IMR-90 (cell line): Measurements from ENCODE around the gene RGMB. TPM values are rescaled to one million over a fixed set of nuclear protein-coding genes. Genes with fewer than 3 reads are reported as not detected.

ENCODE experiments used
- ATAC-seq: fragments of 200-7000 bp; cut with Tn5 transposase; 2 replicates; pipeline ENCODE4 v1.9.1; 2020; ENCODE audit warnings: low read depth, mild to moderate bottlenecking, moderate library complexity
- BruUV-seq: library from RNA; stranded (reverse); fragments of 400-500 nt; replicated peaks from 2 replicates; lab custom pipeline; 2021; lab: Mats Ljungman, UMichigan
- CTCF ChIA-PET: fragments of 300-600 bp; formaldehyde crosslinking; extraction: SDS; loops from one replicate; lab custom pipeline; 2021; ENCODE audit warnings: antibody characterized with exemption; lab: Yijun Ruan, JAX
- POLR2A ChIA-PET: fragments of 300-600 bp; sonication (Branson Sonifier 250); formaldehyde crosslinking; loops from one replicate; lab custom pipeline; 2022; ENCODE audit warnings: antibody characterized with exemption; ENCODE audit not compliant: unreplicated experiment; lab: Charles Lee
- DNase-seq: peaks from one replicate; pipeline ENCODE4 v3.0.0; 2013
- H2AFZ ChIP-seq: replicated peaks from 2 replicates; pipeline ENCODE3; 2013; ENCODE audit warnings: low read length, mild to moderate bottlenecking; ENCODE audit not compliant: poor library complexity
- H2AK5ac ChIP-seq: 2 replicates; pipeline ENCODE4 v1.6.1; 2013; ENCODE audit warnings: low read depth, low read length, inconsistent platforms
- H2AK9ac ChIP-seq: replicated peaks from 2 replicates; pipeline ENCODE3; 2013; ENCODE audit warnings: mild to moderate bottlenecking, low read depth, low read length, moderate library complexity; ENCODE audit not compliant: poor library complexity
- H2BK120ac ChIP-seq: 2 replicates; pipeline ENCODE4 v1.6.1; 2013; ENCODE audit warnings: low read depth, low read length, inconsistent platforms
- H2BK15ac ChIP-seq: 3 replicates; pipeline ENCODE4 v1.6.1; 2013; ENCODE audit warnings: low read depth, low read length, inconsistent platforms
- H2BK20ac ChIP-seq: 2 replicates; pipeline ENCODE4 v1.6.1; 2013; ENCODE audit warnings: low read depth, mild to moderate bottlenecking, inconsistent platforms, low read length, moderate library complexity
- H2BK5ac ChIP-seq: 2 replicates; pipeline ENCODE4 v1.6.1; 2013; ENCODE audit warnings: mild to moderate bottlenecking, low read depth, low read length, inconsistent platforms; ENCODE audit not compliant: poor library complexity, severe bottlenecking
- H3K14ac ChIP-seq: replicated peaks from 2 replicates; pipeline ENCODE4 v1.6.1; 2013; ENCODE audit warnings: low read depth, low read length, inconsistent platforms
- H3K18ac ChIP-seq: 2 replicates; pipeline ENCODE4 v1.6.1; 2013; ENCODE audit warnings: low read depth, low read length, control low read depth
- H3K23ac ChIP-seq: 2 replicates; pipeline ENCODE4 v1.6.1; 2013; ENCODE audit warnings: low read depth, low read length, inconsistent platforms
- H3K27ac ChIP-seq: 2 replicates; pipeline ENCODE4 v1.5.1; 2013; ENCODE audit warnings: mild to moderate bottlenecking, control low read depth, low read length; ENCODE audit not compliant: insufficient read depth
- H3K27me3 ChIP-seq: 2 replicates; pipeline ENCODE4 v1.6.1; 2013; ENCODE audit warnings: low read length; ENCODE audit not compliant: control insufficient read depth, insufficient read depth
- H3K36me3 ChIP-seq: 2 replicates; pipeline ENCODE4 v1.6.1; 2013; ENCODE audit warnings: low read length, mixed read lengths; ENCODE audit not compliant: control insufficient read depth, insufficient read depth
- H3K4ac ChIP-seq: 2 replicates; pipeline ENCODE4 v1.6.1; 2013; ENCODE audit warnings: low read depth, low read length, inconsistent platforms
- H3K4me1 ChIP-seq: 2 replicates; pipeline ENCODE4 v1.6.1; 2013; ENCODE audit warnings: low read length, mixed read lengths; ENCODE audit not compliant: control insufficient read depth, insufficient read depth
- H3K4me2 ChIP-seq: 2 replicates; pipeline ENCODE4 v1.6.1; 2013; ENCODE audit warnings: low read depth, mild to moderate bottlenecking, control low read depth, low read length, moderate library complexity
- H3K4me3 ChIP-seq: 2 replicates; pipeline ENCODE4 v1.5.1; 2013; ENCODE audit warnings: low read depth, mild to moderate bottlenecking, control low read depth, low read length, moderate library complexity; ENCODE audit not compliant: insufficient read depth
- H3K56ac ChIP-seq: 2 replicates; pipeline ENCODE4 v1.6.1; 2013; ENCODE audit warnings: low read length, inconsistent platforms; ENCODE audit not compliant: insufficient read depth; ENCODE audit errors: extremely low read depth
- H3K79me1 ChIP-seq, 2 experiments: 2 replicates each; pipeline ENCODE4 v1.6.1; 2013; ENCODE audit warnings: low read length in 2 of 2, inconsistent platforms in 1 of 2, low read depth in 1 of 2
- H3K9ac ChIP-seq: 2 replicates; pipeline ENCODE4 v1.6.1; 2013; ENCODE audit warnings: low read depth, low read length, control low read depth
- H3K9me1 ChIP-seq: 2 replicates; pipeline ENCODE4 v1.6.1; 2013; ENCODE audit warnings: low read length, inconsistent platforms; ENCODE audit not compliant: insufficient read depth
- H3K9me3 ChIP-seq: 2 replicates; pipeline ENCODE4 v1.6.1; 2013; ENCODE audit warnings: low read length; ENCODE audit not compliant: control insufficient read depth, insufficient read depth
- H4K20me1 ChIP-seq: 2 replicates; pipeline ENCODE4 v1.6.1; 2013; ENCODE audit warnings: low read length, inconsistent platforms; ENCODE audit not compliant: insufficient read depth
- H4K5ac ChIP-seq: 2 replicates; pipeline ENCODE4 v1.6.1; 2013; ENCODE audit warnings: mild to moderate bottlenecking, low read depth, low read length, control low read depth
- H4K8ac ChIP-seq, 2 experiments: 2 replicates each; pipeline ENCODE4 v1.6.1; 2013; ENCODE audit warnings: low read depth in 2 of 2, low read length in 2 of 2, control low read depth in 1 of 2, inconsistent platforms in 1 of 2
- H4K91ac ChIP-seq: 2 replicates; pipeline ENCODE4 v1.6.1; 2013; ENCODE audit warnings: low read depth, low read length, inconsistent platforms; ENCODE audit not compliant: insufficient read depth
- RAD21 ChIP-seq: IDR thresholded peaks from 2 replicates; pipeline ENCODE4 v1.6.1; 2012; ENCODE audit warnings: low read length, improper control_type of control experiment
- WGBS, 2 experiments: methylation state at CpG; one replicate each; pipeline versions ENCODE4 v1.1.5 to v1.1.7; 2013; ENCODE audit warnings: missing lambda C conversion rate in 2 of 2; ENCODE audit not compliant: insufficient read length in 1 of 2; ENCODE audit errors: extremely low coverage in 2 of 2; 5-methylcytosine and 5-hydroxymethylcytosine counted together
- dilution Hi-C: fragments of 300-500 bp; cut with HindIII; formaldehyde crosslinking; loops from one replicate; pipeline ENCODE4 v1.14.3; 2018; ENCODE audit warnings: low sequenced_read_pairs; ENCODE audit not compliant: unreplicated experiment
- in situ Hi-C: fragments of 300-500 bp; cut with MboI; formaldehyde crosslinking; loops from 3 replicates; pipeline ENCODE4 v1.14.3; 2019; ENCODE audit warnings: low sequenced_read_pairs, inconsistent platforms, mixed read lengths
- intact Hi-C: fragments of 100-400 bp; cut with micrococcal nuclease; formaldehyde crosslinking; loops from 2 replicates; pipeline ENCODE4 v1.10.0; 2022
- polyA plus RNA-seq, 3 experiments: library from polyadenylated mRNA; depleted of rRNA; stranded (reverse); fragments of >200 nt; gene quantifications; 2 replicates each; pipeline ENCODE4 v1.2.3, GENCODE V29; 2012; ENCODE audit warnings: low replicate concordance in 1 of 3
- total RNA-seq: library from RNA; depleted of rRNA; stranded (reverse); fragments of >200 nt; gene quantifications from 2 replicates; pipeline ENCODE4 v1.2.3, GENCODE V29; 2012

RGMB gene
- total and polyA plus RNA-seq, 2 of the 4 experiments (the other 2 are of a cell fraction): 74.4 to 129 TPM

DNA sequence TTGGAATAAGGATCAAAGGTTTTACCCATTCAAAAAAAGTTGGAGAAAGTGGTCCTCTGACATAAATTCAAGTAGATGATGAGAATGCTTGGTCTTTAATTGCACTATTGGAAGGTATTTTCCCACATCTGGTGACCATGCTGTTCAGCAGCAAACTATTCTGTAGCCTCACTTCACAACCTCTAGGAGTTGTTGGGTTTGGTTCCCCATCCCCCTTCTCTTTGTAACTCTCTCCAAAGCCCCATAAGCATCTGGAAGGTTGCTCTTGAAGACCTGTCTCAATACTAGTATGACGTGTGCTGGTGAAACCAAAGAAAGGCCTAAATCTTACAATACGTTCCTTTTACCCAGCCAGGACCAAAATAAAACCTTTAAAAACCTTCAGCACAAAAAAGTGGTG lies 8.5 kb downstream of the RGMB start:
- H3K18ac ChIP-seq: no peak overlapping the region
- H2BK20ac ChIP-seq: no peak overlapping the region
- peaks cover 0 to 39% of the 10 kb centered on the region in 2 experiments; a peak in 3 of 4 replicates for H3K79me1 ChIP-seq
- WGBS, 2 experiments: no CpG with 5 or more reads among the region's 2 CpGs
- H2AFZ ChIP-seq: no peak overlapping the region
- no peak overlapping the region for H2BK5ac ChIP-seq
- ChIA-PET CTCF (interaction anchor here (1.2 kb wide), 1 partner anchor 11 kb away, joined by 7 read pairs; no protein-coding TSS in a partner anchor), POLR2A (no interaction called here)
- H3K9ac ChIP-seq: no peak overlapping the region
- no peak overlapping the region for H3K14ac ChIP-seq
- no peaks in the 10 kb centered on the region for H3K27me3 ChIP-seq
- H3K4me1 ChIP-seq: peaks cover 29% of the 10 kb centered on the region
- no peak overlapping the region for H3K4me3 ChIP-seq
- no peak overlapping the region for H2AK5ac ChIP-seq
- no peak overlapping the region for H2AK9ac ChIP-seq
- no peak overlapping the region for H3K27ac ChIP-seq
- no peak for TF ChIP-seq RAD21
- H3K4me2 ChIP-seq: peak overlapping the region; percentile 55; the same call in 1 of the 2 replicates
- H3K23ac ChIP-seq: peak overlapping the region; percentile 52
- intact Hi-C loops: no loop called here
- no peak for DNase-seq
- no peak overlapping the region for H3K56ac ChIP-seq
- no peak for ATAC-seq
- no peak overlapping the region for H2BK15ac ChIP-seq
- H2BK120ac ChIP-seq: no peak overlapping the region
- dilution Hi-C loops: no loop called here
- TSS peak; percentile 1 for BruUV-seq
- H3K4ac ChIP-seq: no peak overlapping the region
- H3K9me3 ChIP-seq: no peaks in the 10 kb centered on the region
- peaks cover 96% of the 10 kb centered on the region for H4K20me1 ChIP-seq
- no peak overlapping the region for H4K5ac ChIP-seq
- H4K91ac ChIP-seq: no peak overlapping the region
- H3K36me3 ChIP-seq: peaks cover 34% of the 10 kb centered on the region
- peaks cover 27% of the 10 kb centered on the region for H3K9me1 ChIP-seq
- in situ Hi-C loops: loop anchor here (25.0 kb wide), 1 partner anchor 1245 kb away; no protein-coding TSS in a partner anchor
- H4K8ac ChIP-seq: no peak overlapping the region
